Endothelial cell (in vitro differentiated cells): ENCODE measurements around the gene PASK. TPM values are rescaled to one million over a fixed set of nuclear protein-coding genes. Genes with fewer than 3 reads are reported as not detected.

Experiments used
- DNase-seq: peaks from one replicate; pipeline ENCODE4 v3.0.0; 2021; ENCODE audit warnings: low spot score
- H3K27ac Mint-ChIP-seq: one replicate; pipeline ENCODE4 v1.8.0; 2021; ENCODE audit warnings: mixed read lengths, inconsistent platforms; ENCODE audit not compliant: unreplicated experiment
- H3K27me3 Mint-ChIP-seq: one replicate; pipeline ENCODE4 v1.8.0; 2021; ENCODE audit warnings: mild to moderate bottlenecking, moderate library complexity, mixed read lengths, inconsistent platforms; ENCODE audit not compliant: unreplicated experiment
- H3K36me3 Mint-ChIP-seq: one replicate; pipeline ENCODE4 v1.8.0; 2021; ENCODE audit warnings: mild to moderate bottlenecking, low read depth, mixed read lengths, inconsistent platforms; ENCODE audit not compliant: unreplicated experiment
- H3K4me1 Mint-ChIP-seq: one replicate; pipeline ENCODE4 v1.8.0; 2021; ENCODE audit warnings: mild to moderate bottlenecking, mixed read lengths, inconsistent platforms; ENCODE audit not compliant: unreplicated experiment
- H3K4me3 Mint-ChIP-seq: one replicate; pipeline ENCODE4 v1.8.0; 2021; ENCODE audit warnings: mild to moderate bottlenecking, mixed read lengths, inconsistent platforms; ENCODE audit not compliant: unreplicated experiment
- H3K9me3 Mint-ChIP-seq: one replicate; pipeline ENCODE4 v1.8.0; 2021; ENCODE audit warnings: mixed read lengths, inconsistent platforms; ENCODE audit not compliant: unreplicated experiment
- total RNA-seq: library from RNA; stranded (reverse); fragmentation: NEBNext Ultra II Directional; extraction: Animal tissue kit (Norgen Biotek cat#: 25700); gene quantifications from one replicate; pipeline ENCODE4 v1.2.1, GENCODE V29; 2021; ENCODE audit not compliant: unreplicated experiment
- TF ChIP-seq, protein P1 (sequence below): fragments of 200-600 bp; sonication (generic); IDR thresholded peaks from one replicate; pipeline ENCODE4 v1.5.0; 2021; ENCODE audit warnings: antibody characterized with exemption; ENCODE audit not compliant: unreplicated experiment

Gene PASK
- total RNA-seq, 1 donor from 2014 or later, result 39.7 TPM

DNA sequence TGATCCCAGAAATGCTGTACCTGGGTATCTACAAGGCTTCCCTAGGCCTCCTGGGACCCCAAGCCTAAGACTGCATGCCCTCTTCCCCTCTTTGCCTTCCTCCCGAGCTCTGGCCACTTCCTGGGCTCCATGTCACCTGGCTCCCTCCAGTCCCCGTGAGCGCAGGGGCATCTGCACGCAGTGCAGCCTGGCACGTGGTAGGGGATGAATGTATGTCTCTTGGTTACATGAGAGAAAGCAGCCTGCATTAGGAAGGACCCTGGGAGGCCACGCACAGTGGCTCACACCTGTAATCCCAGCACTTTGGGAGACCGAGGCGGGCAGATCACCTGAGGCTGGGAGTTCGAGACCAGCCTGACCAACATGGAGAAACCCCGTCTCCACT, 15.8 kb downstream of the PASK start:
- H3K36me3 Mint-ChIP-seq, result peaks cover 29% of the 10 kb centered on the region
- no peak overlapping the region for H3K27ac Mint-ChIP-seq
- DNase-seq, result no peak
- TF ChIP-seq, protein P1, sequence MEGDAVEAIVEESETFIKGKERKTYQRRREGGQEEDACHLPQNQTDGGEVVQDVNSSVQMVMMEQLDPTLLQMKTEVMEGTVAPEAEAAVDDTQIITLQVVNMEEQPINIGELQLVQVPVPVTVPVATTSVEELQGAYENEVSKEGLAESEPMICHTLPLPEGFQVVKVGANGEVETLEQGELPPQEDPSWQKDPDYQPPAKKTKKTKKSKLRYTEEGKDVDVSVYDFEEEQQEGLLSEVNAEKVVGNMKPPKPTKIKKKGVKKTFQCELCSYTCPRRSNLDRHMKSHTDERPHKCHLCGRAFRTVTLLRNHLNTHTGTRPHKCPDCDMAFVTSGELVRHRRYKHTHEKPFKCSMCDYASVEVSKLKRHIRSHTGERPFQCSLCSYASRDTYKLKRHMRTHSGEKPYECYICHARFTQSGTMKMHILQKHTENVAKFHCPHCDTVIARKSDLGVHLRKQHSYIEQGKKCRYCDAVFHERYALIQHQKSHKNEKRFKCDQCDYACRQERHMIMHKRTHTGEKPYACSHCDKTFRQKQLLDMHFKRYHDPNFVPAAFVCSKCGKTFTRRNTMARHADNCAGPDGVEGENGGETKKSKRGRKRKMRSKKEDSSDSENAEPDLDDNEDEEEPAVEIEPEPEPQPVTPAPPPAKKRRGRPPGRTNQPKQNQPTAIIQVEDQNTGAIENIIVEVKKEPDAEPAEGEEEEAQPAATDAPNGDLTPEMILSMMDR, result no peak
- H3K4me1 Mint-ChIP-seq, result no peaks in the 10 kb centered on the region
- peaks cover 7% of the 10 kb centered on the region for H3K27me3 Mint-ChIP-seq
- H3K4me3 Mint-ChIP-seq, result no peak overlapping the region
- H3K9me3 Mint-ChIP-seq, result no peaks in the 10 kb centered on the region

DNA sequence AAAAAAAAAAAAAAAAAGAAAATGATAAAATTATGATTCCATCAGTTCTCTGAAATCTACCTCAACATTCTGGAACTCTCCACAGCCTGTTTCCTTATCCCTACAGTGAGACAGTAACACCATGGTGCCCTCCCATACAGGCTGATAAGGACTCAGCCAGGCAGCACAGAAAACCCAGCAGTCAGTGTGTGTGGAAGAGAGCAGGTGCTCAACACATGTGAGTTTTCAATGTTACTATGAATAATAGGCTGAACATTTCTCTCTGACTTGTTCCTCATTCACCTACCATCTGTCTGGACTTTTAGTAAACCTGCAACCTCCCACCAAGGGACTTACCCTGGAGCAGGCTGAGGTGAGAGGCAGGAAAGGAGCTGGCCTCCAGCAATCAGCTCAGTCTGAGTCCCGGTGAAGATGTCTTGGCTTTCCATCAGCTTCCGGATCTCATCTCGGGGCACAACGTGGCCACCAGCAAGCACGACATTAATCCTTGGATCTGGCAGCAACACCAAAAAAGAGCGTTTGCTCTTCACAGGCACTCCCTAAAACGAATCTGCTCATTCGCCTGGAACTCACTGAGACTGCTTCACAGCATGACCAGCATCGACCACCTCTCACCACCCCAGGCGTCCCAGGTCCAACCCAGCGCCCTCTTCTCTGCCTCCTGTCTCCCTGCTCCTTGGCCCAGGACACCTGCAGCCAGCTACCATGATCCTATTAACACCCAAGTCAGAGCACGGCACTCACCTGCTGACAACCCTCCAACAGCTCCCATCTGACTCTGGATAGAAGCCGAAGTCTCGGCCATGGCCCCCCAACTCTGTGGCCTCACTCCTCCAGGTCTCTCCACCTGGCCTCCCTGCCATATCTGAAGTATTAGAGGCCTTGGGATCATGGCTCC, 16.5 kb downstream of the PASK start:
- no peak for DNase-seq
- Mint-ChIP-seq H3K27me3 (peaks cover 5% of the 10 kb centered on the region), H3K36me3 (peaks cover 25% of the 10 kb centered on the region), H3K4me3 (no peak overlapping the region), H3K4me1 (no peaks in the 10 kb centered on the region), H3K9me3 (no peaks in the 10 kb centered on the region), H3K27ac (no peak overlapping the region)
- TF ChIP-seq, protein P1, result no peak

DNA sequence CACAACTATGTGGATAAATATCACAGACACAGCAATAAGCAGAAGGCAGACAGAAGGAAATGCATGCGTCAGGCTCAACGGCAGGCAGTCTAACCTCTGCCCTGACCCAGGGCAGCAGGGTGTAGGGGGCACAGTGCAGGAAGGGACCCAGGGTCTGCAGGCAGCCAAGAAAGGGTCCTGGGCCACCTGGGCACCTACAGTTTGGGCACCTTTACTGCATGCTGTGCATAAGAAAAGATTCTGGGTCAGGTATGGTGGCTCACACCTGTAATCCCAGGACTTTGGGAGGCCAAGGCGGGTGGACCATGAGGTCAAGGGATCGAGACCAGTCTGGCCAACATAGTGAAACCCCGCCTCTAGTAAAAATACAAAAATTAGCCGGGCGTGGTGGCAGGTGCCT, 17.7 kb downstream of the PASK start:
- Mint-ChIP-seq H3K27me3 (peaks cover 4% of the 10 kb centered on the region), H3K36me3 (peaks cover 29% of the 10 kb centered on the region), H3K9me3 (no peaks in the 10 kb centered on the region), H3K4me3 (no peak overlapping the region), H3K27ac (no peak overlapping the region), H3K4me1 (no peaks in the 10 kb centered on the region)
- DNase-seq, result no peak
- TF ChIP-seq, protein P1, result no peak

DNA sequence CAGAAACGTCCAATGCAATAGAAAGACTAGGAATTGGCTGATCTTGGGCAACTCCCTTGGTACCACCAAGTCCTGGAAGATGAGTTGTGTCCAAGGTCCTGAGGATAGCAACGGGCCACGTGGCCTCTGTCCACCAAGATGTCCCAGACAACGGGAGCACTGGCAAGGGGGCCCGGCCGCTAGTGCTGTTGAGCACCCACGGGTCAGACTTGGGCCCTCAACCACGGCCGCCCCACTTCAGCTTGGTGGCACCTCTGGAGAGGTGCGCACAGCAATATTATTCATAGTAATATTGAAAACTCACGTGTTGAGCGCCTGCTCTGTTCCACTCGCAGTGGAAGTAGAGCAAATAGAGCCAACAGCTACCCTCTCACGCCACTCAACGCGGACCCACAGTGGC, 19.0 kb downstream of the PASK start:
- TF ChIP-seq, protein P1, result no peak
- H3K4me3 Mint-ChIP-seq, result no peak overlapping the region
- peaks cover 2% of the 10 kb centered on the region for H3K27me3 Mint-ChIP-seq
- no peak overlapping the region for H3K27ac Mint-ChIP-seq
- no peaks in the 10 kb centered on the region for H3K9me3 Mint-ChIP-seq
- H3K4me1 Mint-ChIP-seq, result no peaks in the 10 kb centered on the region
- DNase-seq, result no peak
- peaks cover 25% of the 10 kb centered on the region for H3K36me3 Mint-ChIP-seq
